NCI-H187 treated with DMSO at 0.1 percent for 48 hours (cell line): ENCODE results near the gene GRID1.
"Not testable (repeated sequence)": the region's sequence is repeated elsewhere in the genome, so short reads cannot be mapped to it uniquely, and the experiment has no call there.

Experiments used
- DNase-seq: peaks from one replicate; lab custom pipeline; 2025; lab: John Stamatoyannopoulos, UW

The GRID1 gene

GRCh38 chr10:86138551-86139065 lies 228.0 kb downstream of the GRID1 start:
- DNase-seq = no peak

- DNase-seq = no peak
Measured at GRCh38 chr10:86137561-86137960, 229.0 kb downstream of the GRID1 start.

- no peak for DNase-seq
Measured at GRCh38 chr10:86136934-86137333, 229.7 kb downstream of the GRID1 start.

DNA sequence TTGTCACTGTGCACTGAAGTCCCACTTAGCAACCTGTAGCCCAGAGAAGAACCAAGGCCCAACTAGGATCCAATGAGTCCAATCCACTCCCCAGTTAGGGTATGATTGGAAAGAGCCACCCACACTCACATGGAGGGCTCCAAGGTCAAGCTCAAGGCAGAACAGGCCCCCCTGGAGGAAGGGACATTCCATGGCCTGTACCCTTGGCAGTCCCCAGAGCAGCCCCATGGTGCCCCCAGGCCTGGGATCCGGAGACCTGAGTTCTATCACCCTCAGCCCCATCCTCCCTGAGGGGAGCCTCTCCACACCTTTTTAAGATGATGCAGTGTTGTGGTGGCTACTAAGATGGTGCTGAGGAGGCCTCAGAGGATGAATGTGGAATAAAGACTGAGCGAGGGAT lies 231.4 kb downstream of the GRID1 start:
- no peak for DNase-seq

DNA sequence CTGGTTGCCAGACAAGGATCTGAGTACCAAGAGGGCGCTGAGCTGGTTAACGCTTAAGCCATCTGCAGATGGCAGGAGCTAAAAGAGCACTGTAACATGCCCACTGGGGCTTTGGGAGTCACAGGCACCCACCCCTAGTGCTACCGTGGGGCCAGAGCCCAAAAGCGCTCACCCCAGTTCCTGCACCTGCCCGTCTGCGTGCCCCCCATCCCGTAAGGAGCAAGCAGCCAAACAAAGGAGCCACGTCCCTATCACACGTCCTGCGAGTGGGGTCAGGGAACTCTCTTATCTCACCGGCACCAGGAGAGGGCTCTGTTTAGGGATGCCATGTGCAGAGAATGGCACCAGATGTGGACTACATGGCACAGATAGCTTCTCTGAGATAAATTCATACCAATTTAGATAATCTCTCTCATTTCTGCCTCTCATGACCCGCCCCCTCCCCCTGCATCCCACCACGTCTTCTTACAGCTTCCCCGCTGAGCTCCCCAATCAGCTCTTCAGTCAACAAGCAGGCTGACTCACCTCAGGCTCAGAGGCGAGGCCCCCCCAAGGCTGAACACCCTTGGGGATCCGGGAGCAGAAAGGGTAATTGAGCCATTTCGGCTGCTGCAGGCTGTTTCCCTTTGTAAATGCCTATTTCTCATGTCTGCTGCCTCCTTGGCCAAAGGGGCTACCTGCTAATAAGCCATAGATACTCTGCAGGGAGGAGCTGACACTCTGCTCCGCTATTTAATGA lies 235.7 kb downstream of the GRID1 start:
- no peak for DNase-seq

GRCh38 chr10:86130041-86130440 lies 236.6 kb downstream of the GRID1 start:
- DNase-seq = no peak

GRCh38 chr10:86128360-86128759 lies 238.2 kb downstream of the GRID1 start:
- no peak for DNase-seq

GRCh38 chr10:86127274-86127819 lies 239.2 kb downstream of the GRID1 start:
- DNase-seq = no peak

- no peak for DNase-seq
Measured at GRCh38 chr10:86124734-86125133, 241.9 kb downstream of the GRID1 start.

- DNase-seq = no peak
Measured at GRCh38 chr10:86123715-86124114, 242.9 kb downstream of the GRID1 start.

- no peak for DNase-seq
Measured at GRCh38 chr10:86123304-86123703, 243.3 kb downstream of the GRID1 start.

- DNase-seq = no peak
Measured at GRCh38 chr10:86122646-86123045, 243.9 kb downstream of the GRID1 start.

GRCh38 chr10:86121200-86121599 lies 245.4 kb downstream of the GRID1 start:
- DNase-seq = no peak

DNA sequence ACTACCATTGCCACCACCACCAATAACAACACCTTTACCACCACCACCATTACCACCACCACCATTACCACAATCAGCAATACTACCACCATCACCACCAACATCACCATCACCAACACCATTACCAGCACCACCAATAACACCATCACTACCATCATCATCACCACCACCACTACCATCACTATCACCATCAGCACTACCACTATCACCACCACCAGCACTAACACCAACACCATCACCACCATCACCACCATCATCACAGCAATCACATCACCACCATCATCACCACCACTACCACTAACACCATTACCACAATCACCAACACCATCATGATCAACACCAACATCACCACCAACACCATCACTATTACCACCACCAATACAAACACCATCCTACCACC lies 249.5 kb downstream of the GRID1 start:
- no peak for DNase-seq

GRCh38 chr10:86113983-86114382 lies 252.6 kb downstream of the GRID1 start:
- DNase-seq = no peak

GRCh38 chr10:86113501-86113900 lies 253.1 kb downstream of the GRID1 start:
- no peak for DNase-seq

GRCh38 chr10:86113044-86113443 lies 253.6 kb downstream of the GRID1 start:
- no peak for DNase-seq

DNA sequence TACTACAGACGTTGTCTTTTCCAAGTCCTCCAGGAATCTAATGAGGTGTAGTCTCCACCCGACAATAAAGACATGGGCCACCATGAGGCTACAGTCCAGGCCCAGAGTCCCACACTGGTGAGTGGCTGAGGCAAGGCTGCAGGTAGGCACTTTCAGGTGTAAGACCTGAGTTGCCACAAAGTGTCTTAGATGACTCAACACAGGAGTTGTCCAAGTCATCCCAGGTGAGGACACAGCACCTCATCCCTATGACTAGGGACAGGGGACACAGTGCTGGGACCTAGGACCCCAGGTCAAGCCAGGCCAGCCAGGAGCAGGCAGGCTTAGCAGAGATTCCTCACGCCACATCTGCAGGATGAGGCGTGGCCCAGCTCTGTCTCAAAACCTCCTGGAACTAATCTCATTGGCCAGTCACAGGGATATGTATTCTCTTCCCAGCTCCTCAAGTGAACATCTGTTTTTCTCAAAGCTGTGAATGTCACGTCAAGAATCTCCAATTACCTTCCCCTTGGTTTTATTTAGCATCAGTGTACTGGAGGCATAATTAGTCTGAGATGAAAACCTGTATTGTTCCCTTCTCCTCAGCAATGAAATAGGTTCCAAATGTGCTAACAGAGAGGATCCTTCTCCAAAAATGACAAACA lies 254.6 kb downstream of the GRID1 start:
- DNase-seq = no peak

- DNase-seq = no peak
Measured at GRCh38 chr10:86110156-86110786, 256.3 kb downstream of the GRID1 start.

- no peak for DNase-seq
Measured at GRCh38 chr10:86109421-86109820, 257.2 kb downstream of the GRID1 start.

GRCh38 chr10:86108696-86109095 lies 257.9 kb downstream of the GRID1 start:
- no peak for DNase-seq

- not testable (repeated sequence) for DNase-seq
Measured at GRCh38 chr10:86107611-86108310, 258.8 kb downstream of the GRID1 start.
